22Rv1 (cell line): ENCODE measurements around the gene SLC44A5.

Experiments used
- ZFX ChIP-seq: fragments of 450-650 bp; IDR thresholded peaks from 2 replicates; pipeline ENCODE4 v1.6.1; 2017; ENCODE audit warnings: antibody characterized with exemption, borderline replicate concordance
- TF ChIP-seq, protein P1 (sequence below): fragments of 450-650 bp; IDR thresholded peaks from 2 replicates; pipeline ENCODE4 v1.5.1; 2017; ENCODE audit warnings: mild to moderate bottlenecking

DNA sequence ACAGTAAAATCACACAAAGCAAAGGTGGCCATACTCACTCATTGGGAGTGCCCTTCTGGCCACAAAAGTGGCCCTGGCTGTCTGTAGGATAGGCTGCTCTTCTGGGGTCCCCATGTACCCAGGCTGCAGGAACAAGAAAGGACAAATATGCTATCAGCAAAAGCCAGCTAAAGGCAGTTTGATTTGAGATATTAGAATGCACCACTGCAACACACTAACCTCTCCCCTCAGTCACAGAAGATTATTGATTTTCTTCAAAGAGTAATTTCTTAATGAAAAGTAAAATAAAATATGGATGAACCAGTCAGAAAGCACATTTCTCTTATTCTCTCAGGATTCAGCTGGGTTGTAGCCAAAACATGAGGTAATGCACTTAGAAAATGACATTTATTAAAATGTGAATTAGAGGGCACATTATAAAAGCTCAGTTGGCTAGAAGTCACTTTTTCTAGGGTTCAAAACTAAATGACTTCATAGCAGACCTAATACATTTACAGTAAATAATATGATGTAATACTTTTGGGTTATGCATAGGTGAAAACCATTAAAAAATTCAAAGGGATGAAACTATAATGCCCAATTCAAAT lies 335.9 kb downstream of the SLC44A5 start:
- TF ChIP-seq, protein P1, sequence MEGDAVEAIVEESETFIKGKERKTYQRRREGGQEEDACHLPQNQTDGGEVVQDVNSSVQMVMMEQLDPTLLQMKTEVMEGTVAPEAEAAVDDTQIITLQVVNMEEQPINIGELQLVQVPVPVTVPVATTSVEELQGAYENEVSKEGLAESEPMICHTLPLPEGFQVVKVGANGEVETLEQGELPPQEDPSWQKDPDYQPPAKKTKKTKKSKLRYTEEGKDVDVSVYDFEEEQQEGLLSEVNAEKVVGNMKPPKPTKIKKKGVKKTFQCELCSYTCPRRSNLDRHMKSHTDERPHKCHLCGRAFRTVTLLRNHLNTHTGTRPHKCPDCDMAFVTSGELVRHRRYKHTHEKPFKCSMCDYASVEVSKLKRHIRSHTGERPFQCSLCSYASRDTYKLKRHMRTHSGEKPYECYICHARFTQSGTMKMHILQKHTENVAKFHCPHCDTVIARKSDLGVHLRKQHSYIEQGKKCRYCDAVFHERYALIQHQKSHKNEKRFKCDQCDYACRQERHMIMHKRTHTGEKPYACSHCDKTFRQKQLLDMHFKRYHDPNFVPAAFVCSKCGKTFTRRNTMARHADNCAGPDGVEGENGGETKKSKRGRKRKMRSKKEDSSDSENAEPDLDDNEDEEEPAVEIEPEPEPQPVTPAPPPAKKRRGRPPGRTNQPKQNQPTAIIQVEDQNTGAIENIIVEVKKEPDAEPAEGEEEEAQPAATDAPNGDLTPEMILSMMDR, result no peak
- TF ChIP-seq ZFX, result no peak
